Measurements from ENCODE around the gene ZNF536.

GRCh38 chr19:30543243-30543945, 171.2 kb downstream of the ZNF536 start:
- TF ChIP-seq EZH2phosphoT487 (IDR thresholded peaks at IDR 0.05; ENCODE audit: borderline replicate concordance, low read length) (no peak), CTCF (conservative IDR thresholded peaks at IDR 0.05; ENCODE audit: low read depth, low read length) (no peak)
